UCSD-AML1 (cell line): ENCODE measurements around the gene SPRED2.

Experiments
- DNase-seq: peaks from one replicate; lab custom pipeline; 2025; ENCODE audit not compliant: unreplicated experiment; lab: John Stamatoyannopoulos, UW

Gene SPRED2

DNA sequence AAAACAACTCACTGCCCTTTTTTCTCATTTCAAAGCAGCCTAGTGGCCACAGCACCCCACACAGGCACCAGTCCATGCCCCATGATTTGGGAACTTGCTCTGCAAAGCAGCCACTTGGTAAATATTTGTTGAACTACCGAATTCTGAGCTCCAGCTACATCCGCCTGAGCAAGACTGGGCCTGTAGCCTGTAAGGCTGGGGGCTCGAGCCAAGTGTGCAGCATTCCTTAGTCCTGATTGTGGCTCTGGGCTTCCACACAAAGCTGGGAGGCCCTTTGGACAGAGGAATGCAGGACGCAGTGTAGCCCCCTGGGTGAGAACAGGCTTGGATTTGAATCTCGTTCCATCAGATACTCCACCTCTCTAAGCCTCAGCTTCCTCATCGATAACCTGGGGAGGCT lies 116.3 kb downstream of the SPRED2 start:
- no peak for DNase-seq

DNA sequence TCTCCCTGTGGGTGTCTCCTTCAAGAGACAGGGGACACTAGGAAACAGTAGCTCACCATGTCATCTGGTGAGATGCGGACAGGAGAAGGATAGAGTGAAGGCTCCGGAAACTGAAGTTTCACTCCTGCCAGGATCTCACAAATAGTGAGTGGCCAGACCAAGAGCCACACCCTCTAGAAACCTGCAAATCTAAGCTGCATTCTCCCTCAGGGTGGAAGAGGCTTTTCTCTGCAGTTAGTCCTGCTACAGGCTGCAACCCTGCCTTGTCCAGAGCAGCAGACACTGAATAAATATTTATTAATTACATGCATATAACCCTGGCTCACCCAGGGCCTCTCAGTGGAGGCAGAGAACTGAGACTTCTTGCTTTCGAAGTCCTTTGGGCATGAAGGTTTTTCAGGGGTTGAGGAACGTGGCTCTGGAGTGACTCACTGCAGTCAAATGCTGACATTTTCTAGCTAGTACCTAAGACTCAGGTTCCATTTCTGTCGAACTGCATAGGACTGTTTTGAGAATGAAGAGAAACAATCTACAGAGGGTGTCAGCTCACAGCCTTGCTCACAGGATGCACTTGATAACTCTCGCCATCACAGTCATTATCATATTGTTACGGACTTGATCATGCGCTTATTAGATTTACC lies 117.5 kb downstream of the SPRED2 start:
- DNase-seq: no peak

DNA sequence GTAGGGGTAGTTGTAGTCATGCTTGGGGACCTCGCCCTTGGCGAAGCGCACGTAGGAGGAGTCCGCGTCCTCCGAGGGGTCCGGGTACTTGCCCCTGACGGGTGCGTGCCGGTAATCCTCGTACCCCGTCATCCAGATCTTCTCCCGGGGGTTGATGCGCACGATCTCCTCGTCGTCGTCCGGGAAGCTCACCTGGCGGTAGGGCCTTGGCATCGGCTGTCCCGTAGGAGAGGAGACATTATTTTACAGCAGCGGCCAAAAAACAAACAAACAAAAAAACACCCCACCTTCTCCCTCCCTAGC lies 118.5 kb downstream of the SPRED2 start:
- DNase-seq: no peak

DNA sequence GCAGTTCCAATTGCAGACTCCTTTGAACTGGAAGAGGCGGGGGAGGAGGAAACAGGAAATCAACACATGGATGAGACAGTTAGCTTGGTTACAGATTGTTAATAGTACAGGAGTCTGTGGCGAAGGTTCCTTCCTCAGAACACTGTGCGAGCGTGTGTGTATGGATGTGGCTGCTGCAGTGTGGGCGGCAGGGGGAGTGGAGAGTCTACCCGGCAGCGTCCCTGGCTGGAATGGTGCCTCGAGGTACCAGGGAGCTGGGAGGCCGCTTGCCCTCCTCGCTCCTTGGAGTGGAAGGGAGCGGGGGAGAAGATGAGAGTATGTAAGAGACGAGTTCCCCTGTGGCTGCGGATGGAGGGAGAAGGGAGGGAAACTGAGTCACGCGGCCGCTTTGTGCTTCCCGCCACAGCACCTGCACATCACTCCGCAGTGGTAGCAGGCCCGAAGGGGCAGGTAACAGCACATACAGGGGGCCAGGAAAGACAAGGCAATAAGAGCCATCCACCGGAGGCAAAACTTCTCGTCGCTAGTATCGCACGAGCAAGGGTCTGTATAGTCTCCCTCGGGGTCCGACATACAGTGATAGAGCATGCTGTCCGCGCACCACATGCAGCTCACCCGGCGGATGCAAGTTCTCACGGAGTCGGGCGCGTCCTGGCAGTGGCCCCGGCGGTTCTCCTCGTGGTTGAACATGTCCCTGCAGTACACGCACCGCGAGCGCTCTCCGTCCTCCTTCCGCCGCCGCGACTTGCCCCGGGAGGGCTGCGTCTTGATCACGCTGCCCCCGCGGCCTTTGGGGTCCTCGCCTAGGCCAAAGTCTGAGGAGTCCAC lies 119.1 kb downstream of the SPRED2 start:
- DNase-seq: peak; percentile 39

DNA sequence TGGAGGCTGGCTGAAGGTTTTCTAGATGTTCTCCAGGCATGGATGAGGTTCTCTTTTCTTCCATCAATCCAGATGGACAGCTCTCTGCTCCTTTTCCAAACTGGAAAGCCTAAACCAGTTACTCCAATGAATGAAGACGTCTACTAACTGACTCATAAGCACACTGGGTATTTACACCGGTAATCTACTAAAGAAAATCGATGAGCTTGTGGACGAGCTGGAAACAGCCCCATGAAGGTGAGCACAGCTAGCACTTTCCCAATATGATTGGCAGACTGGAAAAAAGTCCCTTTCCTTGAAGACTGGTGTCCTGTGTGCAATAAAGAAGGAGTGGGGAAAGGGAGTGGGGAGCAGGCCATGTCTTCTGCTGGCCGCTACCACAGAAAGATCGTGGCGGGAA lies 120.8 kb downstream of the SPRED2 start:
- no peak for DNase-seq

DNA sequence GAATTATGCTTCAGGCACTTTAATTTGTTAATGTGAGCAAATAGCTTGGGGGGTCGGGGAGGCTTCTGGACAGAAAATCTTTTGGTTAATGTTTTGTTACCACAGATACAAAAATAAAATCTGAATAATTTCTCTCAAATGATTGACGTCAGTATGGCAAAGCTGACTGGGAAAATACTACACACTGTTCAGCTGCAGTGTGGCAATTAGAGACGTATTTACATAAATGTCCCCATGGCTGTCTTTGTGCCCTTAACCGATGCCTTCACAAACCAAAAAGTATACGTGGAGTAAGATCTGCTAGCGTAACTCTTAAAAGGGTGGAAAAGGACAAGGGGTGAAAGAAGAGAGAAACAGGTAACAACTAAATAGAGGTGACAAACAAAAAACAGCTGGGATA lies 121.3 kb downstream of the SPRED2 start:
- DNase-seq: no peak

DNA sequence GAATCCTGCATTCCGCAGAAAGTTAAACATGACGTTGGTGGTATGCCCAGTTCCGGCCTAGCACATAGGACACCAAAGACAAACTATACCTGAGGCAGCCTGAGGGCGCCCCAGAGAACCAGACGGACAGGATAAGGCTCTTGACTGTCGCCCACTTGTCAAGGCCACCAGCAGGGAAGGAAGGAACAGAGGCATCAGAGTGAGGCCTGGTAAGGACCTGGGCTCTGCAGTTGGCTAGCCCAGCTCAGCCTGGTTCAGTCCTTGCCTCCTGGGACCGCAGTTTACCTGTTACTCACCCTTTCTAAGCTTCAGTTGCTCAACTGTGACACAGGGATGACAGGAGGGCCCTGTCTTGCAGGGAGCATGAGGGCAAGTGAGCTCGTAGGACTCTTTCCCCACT lies 122.7 kb downstream of the SPRED2 start:
- DNase-seq: no peak

DNA sequence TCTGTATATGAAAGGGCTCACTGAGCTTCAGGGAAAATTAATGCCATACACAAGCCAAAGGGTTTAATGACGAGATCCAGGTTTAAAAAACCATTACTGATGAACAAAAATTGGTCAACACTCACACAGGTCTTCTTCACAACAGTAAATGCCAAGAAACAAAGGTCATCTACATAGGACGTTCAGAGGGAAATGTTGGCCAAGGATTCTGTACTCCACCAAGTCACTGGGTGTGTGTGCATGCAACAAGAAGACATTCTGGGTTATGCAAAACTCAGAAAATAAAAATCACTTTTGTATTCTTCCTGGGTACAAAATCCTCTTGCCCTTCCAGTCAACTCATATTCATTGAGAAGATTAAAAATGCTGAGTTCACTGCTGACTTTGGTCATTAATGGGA lies 126.5 kb downstream of the SPRED2 start:
- no peak for DNase-seq

DNA sequence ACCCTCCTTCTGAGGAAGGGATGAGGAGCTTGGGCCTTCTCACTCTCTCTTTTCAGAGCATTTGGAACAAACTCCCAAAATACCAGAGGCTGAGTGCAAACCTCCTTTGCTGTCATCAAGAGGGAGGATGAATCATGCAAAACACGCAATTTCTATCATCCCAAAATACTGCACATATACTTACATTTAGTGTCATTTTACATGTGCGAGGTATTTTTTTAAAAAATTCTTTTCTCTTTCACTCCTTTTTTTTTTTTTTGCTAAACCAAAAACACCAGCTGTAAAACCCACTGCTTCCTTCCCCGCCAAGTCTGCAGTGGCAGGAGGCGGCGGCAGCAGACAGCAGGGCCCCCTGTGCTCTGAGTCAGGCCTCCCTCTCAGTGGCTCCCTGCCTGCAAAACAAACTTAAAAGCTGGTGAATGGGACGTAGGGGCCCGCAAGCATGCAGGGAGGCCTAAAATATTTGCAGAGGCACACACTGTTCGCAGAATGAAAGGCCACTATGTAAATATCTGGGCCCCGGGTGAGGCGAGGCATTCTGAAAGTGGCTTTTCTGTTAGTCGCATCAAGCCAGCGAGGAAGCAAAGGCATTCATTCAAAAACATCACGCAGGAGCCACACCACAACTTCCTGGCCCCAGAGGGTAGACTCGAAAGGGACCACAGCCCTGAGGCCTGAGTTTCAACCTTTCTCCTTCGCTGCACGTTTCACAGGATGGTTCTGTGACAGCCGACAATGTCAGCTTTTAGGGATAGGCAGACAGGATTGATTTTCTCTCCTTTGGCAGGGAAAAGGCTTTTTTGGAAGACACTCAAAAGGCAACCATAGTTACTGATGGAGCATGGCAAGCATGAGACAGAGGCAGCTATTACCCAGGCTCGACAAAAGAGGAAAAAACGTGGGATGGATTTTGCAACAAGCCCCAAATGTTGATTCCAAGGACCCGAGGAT lies 131.4 kb downstream of the SPRED2 start:
- DNase-seq: peak; percentile 64

DNA sequence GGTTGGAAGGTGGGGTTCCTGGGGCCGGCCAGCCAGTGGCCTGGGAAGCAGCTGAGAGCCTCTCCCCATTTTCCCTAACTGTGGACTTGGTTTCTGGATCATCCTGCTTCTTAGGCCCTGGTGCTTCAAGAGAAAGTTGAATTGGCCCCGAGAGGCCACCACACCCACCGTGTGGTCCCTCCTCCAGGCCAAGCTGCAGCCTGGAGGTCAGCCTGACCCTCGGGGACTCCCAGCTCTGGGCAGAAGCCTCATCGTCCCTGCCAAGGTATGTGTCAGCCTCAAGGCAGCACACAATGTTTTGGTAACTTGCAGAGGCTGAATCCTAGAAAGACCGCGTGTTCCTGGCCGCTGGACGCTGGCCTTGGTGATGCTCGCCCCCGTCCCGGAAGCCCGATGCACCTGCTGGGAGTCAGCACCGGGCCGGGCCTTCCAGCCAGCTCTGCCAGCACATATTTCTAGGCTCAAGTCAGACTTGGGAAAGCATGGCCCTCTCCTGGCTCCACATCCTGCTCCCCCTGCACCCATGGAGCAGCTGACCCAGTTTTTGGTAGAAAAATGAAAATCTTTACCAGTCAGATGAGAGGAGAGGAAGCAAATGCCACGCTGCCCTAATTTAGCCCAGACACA lies 132.2 kb downstream of the SPRED2 start:
- no peak for DNase-seq

DNA sequence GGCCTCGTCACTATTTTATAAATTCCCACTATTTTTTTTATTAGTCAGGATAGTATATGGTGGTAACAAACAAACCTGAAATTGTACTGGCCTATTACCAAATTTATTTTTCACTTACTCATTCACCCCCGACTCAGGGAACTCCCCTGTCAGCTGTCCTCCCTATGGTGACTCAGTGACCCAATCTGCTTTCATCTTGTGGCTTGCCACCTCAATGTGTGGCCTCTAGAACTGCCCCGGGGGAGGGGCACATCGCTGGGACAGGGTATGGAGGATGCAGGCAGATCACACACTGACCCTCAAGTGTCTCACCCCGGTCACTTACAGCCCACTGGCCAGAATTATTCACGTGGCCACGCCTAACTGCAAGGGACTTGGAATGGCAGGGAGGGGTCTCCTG lies 133.2 kb downstream of the SPRED2 start:
- DNase-seq: no peak

DNA sequence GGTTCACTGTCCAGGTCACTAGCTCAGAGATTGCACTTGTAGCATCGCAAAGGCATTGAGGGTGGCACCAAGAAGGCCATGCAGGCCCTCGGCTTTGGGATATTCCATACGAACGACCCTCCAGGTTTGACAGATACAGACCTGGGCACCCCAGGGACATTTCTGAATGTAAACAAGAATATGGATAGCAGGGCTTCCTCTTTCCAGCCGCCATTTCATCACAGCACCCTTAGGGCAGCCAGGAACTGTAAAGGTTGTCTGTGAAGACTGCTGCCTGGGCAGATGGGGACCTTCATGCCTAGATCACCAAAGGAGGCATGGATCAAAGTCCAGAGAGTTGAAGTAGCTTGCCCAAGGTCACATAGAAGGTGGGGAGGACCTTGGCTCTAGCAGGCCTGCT lies 134.3 kb downstream of the SPRED2 start:
- DNase-seq: no peak

DNA sequence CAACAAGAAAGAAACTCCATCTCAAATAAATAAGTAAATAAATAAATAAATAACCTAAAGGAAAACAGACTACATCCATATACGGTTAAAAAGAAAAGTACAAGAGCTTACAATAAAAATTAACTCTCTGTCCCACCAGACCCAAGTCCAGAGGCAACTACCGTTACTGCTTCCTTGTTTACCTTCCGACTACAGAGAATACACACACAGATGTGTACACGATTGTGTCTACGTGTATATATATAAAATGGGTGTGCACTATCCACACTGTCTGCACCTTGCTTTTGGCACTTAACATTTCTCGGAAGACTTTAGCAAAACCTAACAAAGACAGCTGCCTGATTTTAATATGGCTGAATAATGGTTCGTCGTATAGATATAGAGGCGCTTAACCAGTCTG lies 134.9 kb downstream of the SPRED2 start:
- no peak for DNase-seq

DNA sequence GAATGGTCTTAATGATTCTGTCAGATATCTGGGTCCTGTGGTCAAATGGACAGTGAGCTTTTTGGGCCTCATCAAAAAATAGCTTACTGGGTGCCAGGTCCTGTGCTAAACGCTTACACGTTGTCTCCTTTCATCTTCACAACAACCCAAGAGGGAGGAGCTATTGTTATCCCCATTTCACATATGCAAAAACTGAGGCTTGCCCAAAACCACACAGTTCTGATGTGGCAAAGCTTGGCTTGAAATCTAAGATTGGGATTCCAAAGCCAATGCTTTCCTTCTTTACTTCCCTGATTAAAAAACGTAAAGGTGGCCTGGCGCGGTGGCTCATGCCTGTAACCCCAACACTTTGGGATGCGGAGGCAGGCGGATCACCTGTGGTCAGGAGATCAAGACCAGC lies 135.4 kb downstream of the SPRED2 start:
- DNase-seq: no peak

DNA sequence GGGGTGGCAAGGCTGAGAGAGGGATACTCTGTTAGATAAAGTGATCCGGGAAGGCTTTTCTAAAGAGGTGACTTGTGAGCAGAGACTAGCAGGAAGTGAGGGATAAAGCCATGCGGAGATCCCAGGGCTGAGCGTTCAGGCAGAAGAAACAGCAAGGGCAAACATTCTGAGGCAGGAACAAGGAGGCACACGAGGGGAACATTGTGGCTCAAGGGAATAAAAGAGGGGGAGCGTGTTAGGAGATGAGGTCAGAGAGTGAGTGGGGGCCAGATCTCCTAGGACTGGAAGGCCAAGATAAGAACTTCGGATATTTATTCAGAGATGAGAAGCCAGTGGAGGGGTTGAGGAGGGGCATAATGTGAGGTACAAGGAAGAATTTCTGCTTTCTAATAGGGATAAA lies 137.7 kb downstream of the SPRED2 start:
- DNase-seq: no peak

DNA sequence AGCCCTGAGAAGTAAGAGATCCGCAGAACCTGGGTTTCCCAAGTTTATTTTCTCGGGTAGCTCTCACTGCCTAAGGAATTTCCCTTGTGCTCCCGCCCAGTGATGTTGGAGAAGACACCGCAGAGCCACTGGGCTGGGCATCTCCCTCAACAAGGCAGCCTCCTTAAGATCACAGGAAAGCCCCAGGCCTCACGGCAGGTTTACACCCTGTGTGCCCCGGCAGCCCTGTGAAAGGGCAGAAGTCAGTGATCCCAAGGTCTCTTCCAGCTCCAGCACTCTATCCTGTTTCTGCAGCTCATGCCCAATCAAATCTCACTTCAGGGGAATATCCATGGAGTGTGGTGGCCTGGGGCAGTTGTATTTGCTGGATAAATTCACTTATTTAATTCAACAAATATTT lies 138.3 kb downstream of the SPRED2 start:
- no peak for DNase-seq

DNA sequence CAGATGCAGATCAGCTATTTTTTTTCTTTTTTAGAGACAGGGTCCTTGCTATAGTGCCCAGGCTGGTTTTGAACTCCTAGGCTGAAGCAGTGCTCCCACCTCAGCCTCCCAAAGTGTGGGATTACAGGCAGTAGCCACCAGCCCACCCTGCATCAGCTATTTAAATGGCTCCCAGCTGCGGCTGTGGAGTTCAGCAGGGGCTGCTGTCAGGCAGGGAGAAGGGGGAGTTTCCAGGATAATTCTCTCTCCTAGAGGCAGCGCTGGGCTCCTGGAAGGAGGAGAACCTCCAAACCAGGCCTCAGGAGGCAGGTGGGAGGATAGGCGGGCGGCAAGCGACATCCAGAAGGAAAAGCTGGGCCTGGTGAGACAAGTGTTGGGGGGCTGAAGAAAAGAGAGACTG lies 139.0 kb downstream of the SPRED2 start:
- DNase-seq: no peak

DNA sequence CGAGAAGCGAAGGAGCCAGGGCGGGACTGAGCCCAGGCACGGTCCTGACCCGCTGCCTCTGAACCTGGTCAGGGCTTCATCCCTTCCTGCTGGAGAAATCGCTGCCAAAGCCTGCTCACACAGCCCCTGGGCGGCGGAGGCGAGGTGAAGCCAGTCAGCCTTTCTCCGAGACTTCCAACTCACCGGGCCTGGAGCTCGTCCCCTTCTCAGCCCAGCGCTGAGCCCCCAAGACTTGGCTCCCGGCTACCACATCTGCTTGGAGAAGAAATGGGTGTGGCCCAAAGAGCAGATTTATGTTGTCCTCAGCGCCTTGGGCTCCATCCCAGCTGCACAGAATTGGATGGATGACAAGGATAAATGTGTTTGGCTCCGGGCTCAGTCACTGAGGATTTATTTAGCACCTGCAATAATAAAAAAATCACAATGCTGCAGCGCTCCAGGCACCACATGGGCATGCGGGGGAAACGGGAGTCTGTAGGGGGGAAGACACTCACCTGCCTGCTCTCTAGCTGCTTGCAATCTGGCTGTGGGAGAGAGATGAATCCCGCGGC lies 139.9 kb downstream of the SPRED2 start:
- no peak for DNase-seq

DNA sequence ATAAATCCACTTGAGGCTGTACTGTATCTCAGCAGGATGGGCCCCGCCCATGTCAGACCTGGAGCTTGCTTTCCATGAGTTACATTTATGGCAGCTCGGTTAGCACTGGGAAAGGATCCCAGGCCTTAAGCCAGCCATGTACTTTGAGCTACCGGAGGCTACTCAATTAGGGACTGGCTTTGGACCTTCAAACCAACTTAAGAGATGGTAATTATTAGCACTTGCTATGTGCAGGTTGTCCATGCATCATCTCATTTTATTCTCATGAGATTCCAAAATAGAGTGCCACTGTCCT lies 140.3 kb downstream of the SPRED2 start:
- DNase-seq: no peak

DNA sequence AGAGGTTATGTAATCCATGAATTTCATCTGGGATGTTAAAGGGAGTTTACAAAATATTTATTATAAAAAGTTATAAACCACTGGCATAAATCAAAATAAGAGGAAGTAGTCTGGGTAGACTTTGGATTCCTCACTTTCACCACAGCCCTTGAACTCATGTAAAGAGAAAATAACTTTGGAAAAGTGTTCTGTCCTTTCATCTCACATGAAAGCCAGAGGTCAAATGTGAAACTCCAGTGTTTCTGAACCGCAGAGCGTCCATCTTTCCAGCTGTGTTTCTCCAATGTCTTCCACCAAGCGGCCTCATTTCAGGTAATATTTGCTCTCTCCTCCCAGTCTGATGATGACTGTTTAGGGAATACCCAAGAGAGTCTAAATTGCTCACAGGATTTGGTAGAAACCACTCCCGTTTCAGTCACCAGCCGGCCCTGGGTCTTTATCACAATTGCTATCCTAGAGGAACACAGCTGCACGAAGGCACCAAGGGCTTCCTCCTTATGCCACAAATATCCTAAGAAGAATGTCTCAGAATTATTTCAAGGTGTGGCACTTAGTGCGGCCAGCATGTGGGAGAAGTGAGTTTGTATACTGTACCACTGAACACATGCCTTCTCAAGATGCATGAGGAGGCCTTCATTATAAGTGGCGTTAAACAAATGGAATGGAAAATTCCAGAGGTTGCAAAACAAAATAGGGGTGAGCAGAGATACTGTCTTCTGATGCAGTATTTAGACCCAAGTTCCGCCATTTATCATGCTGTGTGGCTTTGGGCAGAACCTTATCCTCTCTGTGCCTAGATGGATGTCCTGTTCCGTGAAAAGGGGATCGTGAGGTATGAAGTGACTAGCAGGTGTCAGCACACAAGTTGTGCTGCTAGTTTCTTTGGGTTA lies 140.9 kb downstream of the SPRED2 start:
- no peak for DNase-seq
